SU-DHL-6 (cell line): ENCODE measurements around the gene KLHL8.

Source experiments
- H2AFZ ChIP-seq: fragments of 200-600 bp; sonication (generic); 2 replicates; pipeline ENCODE4 v1.6.1; 2014; ENCODE audit warnings: low read depth, mild to moderate bottlenecking, moderate library complexity, mixed read lengths, antibody characterized with exemption, low read length; ENCODE audit not compliant: severe bottlenecking
- H3F3A ChIP-seq: fragments of 200-600 bp; shearing (Covaris generic); 2 replicates; pipeline ENCODE4 v1.6.0; 2016; ENCODE audit warnings: antibody characterized with exemption, mild to moderate bottlenecking; ENCODE audit not compliant: insufficient read depth
- H3K27ac ChIP-seq: fragments of 200-600 bp; sonication (generic); 2 replicates; pipeline ENCODE4 v1.5.1; 2016; ENCODE audit warnings: low read depth, mild to moderate bottlenecking, low read length, moderate library complexity, mixed read lengths
- H3K27me3 ChIP-seq: fragments of 200-600 bp; sonication (generic), shearing (Covaris generic); 2 replicates; pipeline ENCODE4 v1.6.0; 2014; ENCODE audit warnings: mild to moderate bottlenecking, low read length
- H3K36me3 ChIP-seq: fragments of 200-600 bp; sonication (generic); 2 replicates; pipeline ENCODE4 v1.6.1; 2014; ENCODE audit warnings: mild to moderate bottlenecking, low read length, mixed read lengths
- H3K4me2 ChIP-seq: fragments of 300-600, 200-600 bp; shearing (Covaris generic), sonication (generic); 2 replicates; pipeline ENCODE4 v1.6.0; 2014; ENCODE audit warnings: low read length, low read depth, mild to moderate bottlenecking; ENCODE audit not compliant: poor library complexity, severe bottlenecking
- H3K4me3 ChIP-seq: fragments of 200-600 bp; sonication (generic); 2 replicates; pipeline ENCODE4 v1.5.1; 2014; ENCODE audit warnings: antibody characterized with exemption, low read length, mild to moderate bottlenecking, mixed read lengths; ENCODE audit not compliant: insufficient read depth, poor library complexity, severe bottlenecking
- H3K79me2 ChIP-seq: fragments of 200-600 bp; sonication (generic); 2 replicates; pipeline ENCODE4 v1.6.1; 2014; ENCODE audit warnings: mild to moderate bottlenecking, low read length, moderate library complexity; ENCODE audit not compliant: insufficient read depth
- H3K9ac ChIP-seq: fragments of 200-600 bp; sonication (generic); 2 replicates; pipeline ENCODE4 v1.7.0; 2014; ENCODE audit warnings: mild to moderate bottlenecking, low read length
- H3K9me2 ChIP-seq: fragments of 200-600 bp; sonication (generic); replicated peaks from 2 replicates; pipeline ENCODE4 v1.6.1; 2014; ENCODE audit warnings: low read length; ENCODE audit not compliant: insufficient read depth
- H3K9me3 ChIP-seq: fragments of 200-600 bp; sonication (generic); 2 replicates; pipeline ENCODE4 v1.6.1; 2014; ENCODE audit warnings: low read length, mixed read lengths; ENCODE audit not compliant: insufficient read depth
- H4K20me1 ChIP-seq: fragments of 200-600 bp; sonication (generic); 2 replicates; pipeline ENCODE4 v1.6.1; 2014; ENCODE audit warnings: low read depth, mild to moderate bottlenecking, antibody characterized with exemption, low read length, moderate library complexity, mixed read lengths
- CTCF ChIP-seq: fragments of 200-600 bp; sonication (generic); IDR thresholded peaks from one replicate; pipeline ENCODE4 v1.5.1; 2017; ENCODE audit warnings: antibody characterized with exemption, mild to moderate bottlenecking, low read length, moderate library complexity; ENCODE audit not compliant: insufficient read depth, poor library complexity, severe bottlenecking
- EZH2phosphoT487 ChIP-seq: fragments of 200-600 bp; sonication (generic), shearing (Covaris generic); conservative IDR thresholded peaks from 2 replicates; pipeline ENCODE4 v1.6.1; 2018; ENCODE audit warnings: mild to moderate bottlenecking, antibody characterized with exemption, low read length, moderate library complexity, mixed read lengths

KLHL8 gene

DNA sequence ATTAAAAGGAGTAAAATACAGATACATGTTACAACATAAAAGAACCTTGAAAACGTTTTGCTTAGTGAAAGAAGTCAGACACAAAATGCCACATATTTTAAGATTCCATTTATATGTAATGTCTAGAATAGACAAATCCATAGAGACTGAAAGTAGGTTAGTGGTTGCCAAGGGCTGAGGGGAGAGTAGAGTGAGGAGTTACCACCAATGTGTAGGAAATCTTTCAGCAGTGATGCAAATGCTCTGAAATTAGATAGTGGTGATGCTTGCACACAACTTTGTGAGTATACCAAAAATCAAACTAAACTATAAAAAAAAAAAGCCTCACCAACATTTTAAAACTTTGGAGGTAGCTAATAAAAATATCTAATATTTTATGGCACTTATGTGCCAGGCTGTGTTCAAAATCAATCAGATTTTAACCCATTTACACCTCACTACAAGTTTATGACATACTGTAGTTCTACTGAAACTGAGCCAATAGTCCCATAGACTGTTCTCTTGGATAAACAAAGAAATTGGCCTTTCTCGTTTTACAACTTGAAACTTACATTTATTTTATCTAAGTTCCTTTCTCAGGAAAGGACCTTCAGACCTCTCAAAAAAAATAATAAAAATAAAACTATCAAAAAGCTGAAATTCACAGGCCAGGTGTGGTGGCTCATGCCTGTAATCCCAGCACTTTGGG is 29.1 kb upstream of the KLHL8 start:
- Histone ChIP-seq H3K9me3 (no peaks in the 10 kb centered on the region), H3K9me2 (no peaks in the 10 kb centered on the region), H2AFZ (no peak overlapping the region), H3K79me2 (no peaks in the 10 kb centered on the region), H4K20me1 (no peaks in the 10 kb centered on the region), H3K4me3 (no peak overlapping the region), H3K36me3 (no peaks in the 10 kb centered on the region), H3F3A (no peaks in the 10 kb centered on the region), H3K27me3 (no peaks in the 10 kb centered on the region), H3K4me2 (no peak overlapping the region), H3K9ac (no peak overlapping the region), H3K27ac (no peak overlapping the region)
- TF ChIP-seq EZH2phosphoT487 (no peak), CTCF (no peak)

GRCh38 chr4:87243426-87244053 is 23.1 kb upstream of the KLHL8 start:
- no peak overlapping the region for H3K27ac ChIP-seq
- TF ChIP-seq EZH2phosphoT487: no peak
- no peak for TF ChIP-seq CTCF
- no peaks in the 10 kb centered on the region for H3K9me2 ChIP-seq

GRCh38 chr4:87241336-87241735 is 20.9 kb upstream of the KLHL8 start:
- no peak overlapping the region for H3K4me3 ChIP-seq
- no peaks in the 10 kb centered on the region for H3K9me3 ChIP-seq
- no peaks in the 10 kb centered on the region for H3K79me2 ChIP-seq
- H2AFZ ChIP-seq: no peak overlapping the region
- H3K27me3 ChIP-seq: no peaks in the 10 kb centered on the region
- no peaks in the 10 kb centered on the region for H3K36me3 ChIP-seq
- no peak overlapping the region for H3K9ac ChIP-seq
- no peaks in the 10 kb centered on the region for H3F3A ChIP-seq
- no peak overlapping the region for H3K4me2 ChIP-seq
- H4K20me1 ChIP-seq: no peaks in the 10 kb centered on the region
- H3K27ac ChIP-seq: no peak overlapping the region
- no peaks in the 10 kb centered on the region for H3K9me2 ChIP-seq
- TF ChIP-seq CTCF (no peak), EZH2phosphoT487 (no peak)

More at GRCh38 chr4:87243426-87244053, 23.1 kb upstream of the KLHL8 start:
- no peak overlapping the region for H2AFZ ChIP-seq
- no peaks in the 10 kb centered on the region for H3K36me3 ChIP-seq
- no peak overlapping the region for H3K4me3 ChIP-seq
- H3K9me3 ChIP-seq: no peaks in the 10 kb centered on the region
- H3K27me3 ChIP-seq: no peaks in the 10 kb centered on the region
- no peak overlapping the region for H3K4me2 ChIP-seq
- no peaks in the 10 kb centered on the region for H3F3A ChIP-seq
- no peaks in the 10 kb centered on the region for H4K20me1 ChIP-seq
- no peaks in the 10 kb centered on the region for H3K79me2 ChIP-seq
- no peak overlapping the region for H3K9ac ChIP-seq
